ENCODE measurements around the gene MBNL1. TPM values are rescaled to one million over a fixed set of nuclear protein-coding genes. Genes with fewer than 3 reads are reported as not detected.

The MBNL1 gene
- total RNA-seq, 1 experiment from 2014 or later, result 200 TPM

DNA sequence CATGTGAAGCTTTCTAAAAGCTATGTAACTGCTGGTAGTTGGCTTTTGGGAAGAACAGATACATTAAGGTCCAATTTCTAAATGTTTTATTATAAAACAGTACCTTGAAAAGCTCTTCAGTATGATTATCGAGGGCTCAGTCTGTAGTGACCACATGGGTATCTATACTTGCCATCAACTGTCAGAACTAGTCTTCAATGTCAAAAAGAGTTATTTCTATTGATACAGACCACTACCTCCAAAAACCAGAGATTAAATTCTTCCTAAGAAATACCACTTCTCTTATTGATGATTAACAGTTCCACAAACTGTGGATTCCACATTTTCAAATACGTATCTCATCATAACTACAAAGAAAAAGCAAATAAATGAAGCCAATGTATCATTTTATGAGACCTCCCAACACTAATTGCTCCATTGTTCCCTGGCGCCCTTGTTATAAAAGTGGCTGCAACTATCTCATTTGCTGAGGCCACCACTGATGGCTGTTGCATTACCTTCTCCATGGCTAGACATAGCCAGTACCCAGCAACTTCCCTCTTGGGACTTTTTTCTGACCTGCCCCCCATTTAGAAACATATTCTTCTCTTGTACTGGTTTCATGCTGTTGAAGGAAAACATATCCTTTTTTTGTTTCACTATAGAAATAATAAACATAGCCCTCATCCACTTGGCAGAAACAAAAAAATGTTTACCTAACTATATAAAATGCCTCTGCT lies 33.9 kb upstream of the MBNL1 start:
- H3K9ac ChIP-seq (ENCODE audit: low read length), result no peak overlapping the region
- intact Hi-C loops (cut with micrococcal nuclease), result no loop called here
- no peaks in the 10 kb centered on the region for H3K27me3 ChIP-seq (ENCODE audit: insufficient read depth, low read length)
- no TSS peak for BruUV-seq (replicated peaks)
- POLR2A ChIA-PET, result no interaction called here
- CTCF ChIA-PET, result no interaction called here
- no peaks in the 10 kb centered on the region for H4K20me1 ChIP-seq (ENCODE audit: insufficient read depth)
- no peaks in the 10 kb centered on the region for H3K9me3 ChIP-seq (ENCODE audit: control insufficient read depth in 1 of 2, insufficient read depth in 1 of 2, low read depth in 1 of 2, low read length in 2 of 2)
- ATAC-seq (no peak), DNase-seq (ENCODE audit: low read depth, low spot score) (no peak)
- H2AFZ ChIP-seq (ENCODE audit: low read depth, low read length, poor library complexity, severe bottlenecking), result peak overlapping the region; percentile 71
- no peaks in the 10 kb centered on the region for H3K36me3 ChIP-seq (ENCODE audit: control insufficient read depth in 1 of 2, insufficient read depth in 2 of 2, low read length in 2 of 2)
- H3K4me3 ChIP-seq (replicated peaks in 1 of 2; ENCODE audit: low read depth in 1 of 2, low read length in 2 of 2), result no peak overlapping the region
- H3K9me2 ChIP-seq (ENCODE audit: insufficient read depth), result no peaks in the 10 kb centered on the region
- TF ChIP-seq, protein P1, sequence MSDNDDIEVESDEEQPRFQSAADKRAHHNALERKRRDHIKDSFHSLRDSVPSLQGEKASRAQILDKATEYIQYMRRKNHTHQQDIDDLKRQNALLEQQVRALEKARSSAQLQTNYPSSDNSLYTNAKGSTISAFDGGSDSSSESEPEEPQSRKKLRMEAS (IDR thresholded peaks at IDR 0.05), result no peak
- TF ChIP-seq ZNF274 (IDR thresholded peaks at IDR 0.05; ENCODE audit: low read depth, low read length) (no peak), CBX3 (IDR thresholded peaks at IDR 0.05; ENCODE audit: low read depth) (no peak), JUND (IDR thresholded peaks at IDR 0.05) (no peak), POLR2AphosphoS5 (IDR thresholded peaks at IDR 0.05; ENCODE audit: low read depth, low read length) (no peak), CEBPB (IDR thresholded peaks at IDR 0.05; ENCODE audit: low read depth) (no peak), EZH2phosphoT487 (IDR thresholded peaks at IDR 0.05; ENCODE audit: borderline replicate concordance) (no peak), RAD21 (IDR thresholded peaks at IDR 0.05; ENCODE audit: low read depth) (no peak), EGR1 (IDR thresholded peaks at IDR 0.05; ENCODE audit: low read depth) (no peak)
- TF ChIP-seq, protein P2, sequence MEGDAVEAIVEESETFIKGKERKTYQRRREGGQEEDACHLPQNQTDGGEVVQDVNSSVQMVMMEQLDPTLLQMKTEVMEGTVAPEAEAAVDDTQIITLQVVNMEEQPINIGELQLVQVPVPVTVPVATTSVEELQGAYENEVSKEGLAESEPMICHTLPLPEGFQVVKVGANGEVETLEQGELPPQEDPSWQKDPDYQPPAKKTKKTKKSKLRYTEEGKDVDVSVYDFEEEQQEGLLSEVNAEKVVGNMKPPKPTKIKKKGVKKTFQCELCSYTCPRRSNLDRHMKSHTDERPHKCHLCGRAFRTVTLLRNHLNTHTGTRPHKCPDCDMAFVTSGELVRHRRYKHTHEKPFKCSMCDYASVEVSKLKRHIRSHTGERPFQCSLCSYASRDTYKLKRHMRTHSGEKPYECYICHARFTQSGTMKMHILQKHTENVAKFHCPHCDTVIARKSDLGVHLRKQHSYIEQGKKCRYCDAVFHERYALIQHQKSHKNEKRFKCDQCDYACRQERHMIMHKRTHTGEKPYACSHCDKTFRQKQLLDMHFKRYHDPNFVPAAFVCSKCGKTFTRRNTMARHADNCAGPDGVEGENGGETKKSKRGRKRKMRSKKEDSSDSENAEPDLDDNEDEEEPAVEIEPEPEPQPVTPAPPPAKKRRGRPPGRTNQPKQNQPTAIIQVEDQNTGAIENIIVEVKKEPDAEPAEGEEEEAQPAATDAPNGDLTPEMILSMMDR (IDR thresholded peaks at IDR 0.05 in 2 of 3, conservative IDR thresholded peaks at IDR 0.05 in 1 of 3; ENCODE audit: borderline replicate concordance in 1 of 3, insufficient read depth in 1 of 3, low read depth in 2 of 3, low read length in 2 of 3), result no peak
- TF ChIP-seq, protein P3, sequence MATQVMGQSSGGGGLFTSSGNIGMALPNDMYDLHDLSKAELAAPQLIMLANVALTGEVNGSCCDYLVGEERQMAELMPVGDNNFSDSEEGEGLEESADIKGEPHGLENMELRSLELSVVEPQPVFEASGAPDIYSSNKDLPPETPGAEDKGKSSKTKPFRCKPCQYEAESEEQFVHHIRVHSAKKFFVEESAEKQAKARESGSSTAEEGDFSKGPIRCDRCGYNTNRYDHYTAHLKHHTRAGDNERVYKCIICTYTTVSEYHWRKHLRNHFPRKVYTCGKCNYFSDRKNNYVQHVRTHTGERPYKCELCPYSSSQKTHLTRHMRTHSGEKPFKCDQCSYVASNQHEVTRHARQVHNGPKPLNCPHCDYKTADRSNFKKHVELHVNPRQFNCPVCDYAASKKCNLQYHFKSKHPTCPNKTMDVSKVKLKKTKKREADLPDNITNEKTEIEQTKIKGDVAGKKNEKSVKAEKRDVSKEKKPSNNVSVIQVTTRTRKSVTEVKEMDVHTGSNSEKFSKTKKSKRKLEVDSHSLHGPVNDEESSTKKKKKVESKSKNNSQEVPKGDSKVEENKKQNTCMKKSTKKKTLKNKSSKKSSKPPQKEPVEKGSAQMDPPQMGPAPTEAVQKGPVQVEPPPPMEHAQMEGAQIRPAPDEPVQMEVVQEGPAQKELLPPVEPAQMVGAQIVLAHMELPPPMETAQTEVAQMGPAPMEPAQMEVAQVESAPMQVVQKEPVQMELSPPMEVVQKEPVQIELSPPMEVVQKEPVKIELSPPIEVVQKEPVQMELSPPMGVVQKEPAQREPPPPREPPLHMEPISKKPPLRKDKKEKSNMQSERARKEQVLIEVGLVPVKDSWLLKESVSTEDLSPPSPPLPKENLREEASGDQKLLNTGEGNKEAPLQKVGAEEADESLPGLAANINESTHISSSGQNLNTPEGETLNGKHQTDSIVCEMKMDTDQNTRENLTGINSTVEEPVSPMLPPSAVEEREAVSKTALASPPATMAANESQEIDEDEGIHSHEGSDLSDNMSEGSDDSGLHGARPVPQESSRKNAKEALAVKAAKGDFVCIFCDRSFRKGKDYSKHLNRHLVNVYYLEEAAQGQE (IDR thresholded peaks at IDR 0.05; ENCODE audit: low read depth), result no peak
- no peak overlapping the region for H3K27ac ChIP-seq (ENCODE audit: low read depth, low read length)
- peaks cover 4 to 21% of the 10 kb centered on the region in 2 experiments for H3K4me1 ChIP-seq (ENCODE audit: control insufficient read depth in 1 of 2, insufficient read depth in 2 of 2, low read length in 2 of 2)
- RAD21 ChIA-PET (ENCODE audit: low non-redundant PET in 1 of 2, low total read pairs in 2 of 2, uncharacterized antibody in 2 of 2, unreplicated experiment in 2 of 2), result no interaction called here
- no peaks in the 10 kb centered on the region for H3K79me2 ChIP-seq (ENCODE audit: insufficient read depth, low read length)
- no peak overlapping the region for H3K4me2 ChIP-seq (ENCODE audit: low read length)
